Nephron (organoid): Measurements from ENCODE around the gene IFRD2.
A peak's percentile ranks its signal among the peaks of the same experiment; 100 is the strongest.
"Not testable (repeated sequence)": the region's sequence is repeated elsewhere in the genome, so short reads cannot be mapped to it uniquely, and the experiment has no call there.

Source experiments
- H3K27ac Mint-ChIP-seq, 3 experiments: 2 replicates each; pipeline ENCODE4 v1.8.0; 2020; ENCODE audit warnings: mixed read lengths in 3 of 3, mild to moderate bottlenecking in 2 of 3, moderate library complexity in 1 of 3
- H3K27me3 Mint-ChIP-seq: 2 replicates; pipeline ENCODE4 v1.8.0; 2021; ENCODE audit warnings: low read depth, mild to moderate bottlenecking, moderate library complexity, mixed read lengths
- H3K36me3 Mint-ChIP-seq: 2 replicates; pipeline ENCODE4 v1.8.0; 2020; ENCODE audit warnings: low read depth, mixed read lengths
- H3K4me1 Mint-ChIP-seq: 2 replicates; pipeline ENCODE4 v1.8.0; 2020; ENCODE audit warnings: mixed read lengths
- H3K4me3 Mint-ChIP-seq, 3 experiments: 2 replicates each; pipeline ENCODE4 v1.8.0; 2020; ENCODE audit warnings: mild to moderate bottlenecking in 3 of 3, mixed read lengths in 3 of 3, moderate library complexity in 2 of 3
- H3K9me3 Mint-ChIP-seq: 2 replicates; pipeline ENCODE4 v1.8.0; 2020; ENCODE audit warnings: mixed read lengths
- CTCF ChIP-seq, 3 experiments: fragments of 200-600 bp; sonication (generic); IDR thresholded peaks; one replicate each; pipeline ENCODE4 v1.5.0; 2021; ENCODE audit warnings: antibody characterized with exemption in 3 of 3; ENCODE audit not compliant: unreplicated experiment in 3 of 3

IFRD2 gene

GRCh38 chr3:50264383-50264963 lies 27.8 kb downstream of the IFRD2 start:
- no peaks in the 10 kb centered on the region for H3K9me3 Mint-ChIP-seq
- no peaks in the 10 kb centered on the region for H3K27me3 Mint-ChIP-seq
- TF ChIP-seq CTCF (IDR thresholded peaks at IDR 0.05; ENCODE audit: unreplicated experiment in 3 of 3): no peak
- H3K4me3 Mint-ChIP-seq: peak overlapping the region; percentile 61 to 74 (median 62)
- peaks cover 69% of the 10 kb centered on the region for H3K4me1 Mint-ChIP-seq
- H3K36me3 Mint-ChIP-seq: no peaks in the 10 kb centered on the region
- H3K27ac Mint-ChIP-seq: peak overlapping the region; percentile 97 to 99 (median 99)

GRCh38 chr3:50263478-50264382 lies 28.5 kb downstream of the IFRD2 start:
- Mint-ChIP-seq H3K27ac (peak overlapping the region; percentile 97 to 99 (median 99)), H3K4me3 (peak overlapping the region; percentile 61 to 65 (median 62)), H3K27me3 (no peaks in the 10 kb centered on the region), H3K9me3 (no peaks in the 10 kb centered on the region), H3K36me3 (no peaks in the 10 kb centered on the region), H3K4me1 (peaks cover 71% of the 10 kb centered on the region)
- TF ChIP-seq CTCF (IDR thresholded peaks at IDR 0.05; ENCODE audit: unreplicated experiment in 3 of 3): no peak

- Mint-ChIP-seq H3K4me3 (peak overlapping the region; percentile 5 to 59 (median 59)), H3K27ac (peak overlapping the region; percentile 97 to 99 (median 99)), H3K36me3 (no peaks in the 10 kb centered on the region), H3K9me3 (no peaks in the 10 kb centered on the region), H3K4me1 (peaks cover 70% of the 10 kb centered on the region), H3K27me3 (no peaks in the 10 kb centered on the region)
- TF ChIP-seq CTCF (IDR thresholded peaks at IDR 0.05; ENCODE audit: unreplicated experiment in 3 of 3): no peak
Measured at GRCh38 chr3:50262778-50263177, 29.5 kb downstream of the IFRD2 start.

- H3K27me3 Mint-ChIP-seq, H3K36me3 Mint-ChIP-seq, H3K9me3 Mint-ChIP-seq: not testable (repeated sequence)
- Mint-ChIP-seq H3K4me1 (peaks cover 69% of the 10 kb centered on the region), H3K4me3 (peak overlapping the region in 2 of 3 experiments; percentile 59), H3K27ac (peak overlapping the region; percentile 97 to 99 (median 99))
Measured at GRCh38 chr3:50262200-50262599, 30.0 kb downstream of the IFRD2 start.

GRCh38 chr3:50261505-50261904 lies 30.7 kb downstream of the IFRD2 start:
- peaks cover 63% of the 10 kb centered on the region for H3K4me1 Mint-ChIP-seq
- peak overlapping the region; percentile 97 to 99 (median 99) for H3K27ac Mint-ChIP-seq
- peaks cover 11% of the 10 kb centered on the region for H3K36me3 Mint-ChIP-seq
- H3K9me3 Mint-ChIP-seq: no peaks in the 10 kb centered on the region
- peak overlapping the region; percentile 74 to 86 (median 80) for H3K4me3 Mint-ChIP-seq
- H3K27me3 Mint-ChIP-seq: no peaks in the 10 kb centered on the region
- TF ChIP-seq CTCF (IDR thresholded peaks at IDR 0.05; ENCODE audit: unreplicated experiment in 3 of 3): no peak

GRCh38 chr3:50260942-50261441 lies 31.2 kb downstream of the IFRD2 start:
- peak overlapping the region; percentile 97 to 99 (median 99) for H3K27ac Mint-ChIP-seq
- H3K4me1 Mint-ChIP-seq: peaks cover 60% of the 10 kb centered on the region
- no peak for TF ChIP-seq CTCF (IDR thresholded peaks at IDR 0.05; ENCODE audit: unreplicated experiment in 3 of 3)
- no peaks in the 10 kb centered on the region for H3K9me3 Mint-ChIP-seq
- peak overlapping the region; percentile 74 to 86 (median 80) for H3K4me3 Mint-ChIP-seq
- no peaks in the 10 kb centered on the region for H3K27me3 Mint-ChIP-seq
- H3K36me3 Mint-ChIP-seq: peaks cover 16% of the 10 kb centered on the region
